GM18507 (cell line): ENCODE results near the gene SELENOV.
A peak's percentile ranks its signal among the peaks of the same experiment; 100 is the strongest.

Experiments
- DNase-seq: peaks from one replicate; pipeline ENCODE4 v3.0.0; 2011; ENCODE audit warnings: low read depth; ENCODE audit not compliant: insufficient read length; ENCODE audit errors: extremely low spot score
- FAIRE-seq: peaks from 2 replicates; lab custom pipeline; 2011; peaks lifted over from hg19 to GRCh38; lab: Jason Lieb, UNC

The SELENOV gene

DNA sequence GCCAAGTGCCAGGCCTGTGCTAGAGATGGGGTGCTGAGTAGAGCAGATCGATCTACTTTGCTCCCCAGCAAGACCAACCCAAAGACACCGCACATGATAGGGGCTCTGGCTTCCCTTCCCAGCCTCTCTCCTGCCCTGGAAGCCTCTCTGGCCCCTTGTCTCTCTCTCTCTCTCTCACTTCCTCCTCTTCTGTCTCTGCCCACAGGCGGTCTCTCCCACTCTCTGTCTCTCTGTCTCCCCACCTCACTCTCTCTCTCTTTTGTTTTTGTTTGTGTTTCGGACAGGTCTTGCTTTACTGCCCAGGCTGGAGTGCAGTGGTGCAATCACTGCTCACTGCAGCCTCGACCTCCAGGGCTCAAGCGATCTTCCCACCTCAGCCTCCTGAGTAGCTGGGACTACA is 1.3 kb downstream of the SELENOV start:
- no peak for DNase-seq
- FAIRE-seq, result no peak

DNA sequence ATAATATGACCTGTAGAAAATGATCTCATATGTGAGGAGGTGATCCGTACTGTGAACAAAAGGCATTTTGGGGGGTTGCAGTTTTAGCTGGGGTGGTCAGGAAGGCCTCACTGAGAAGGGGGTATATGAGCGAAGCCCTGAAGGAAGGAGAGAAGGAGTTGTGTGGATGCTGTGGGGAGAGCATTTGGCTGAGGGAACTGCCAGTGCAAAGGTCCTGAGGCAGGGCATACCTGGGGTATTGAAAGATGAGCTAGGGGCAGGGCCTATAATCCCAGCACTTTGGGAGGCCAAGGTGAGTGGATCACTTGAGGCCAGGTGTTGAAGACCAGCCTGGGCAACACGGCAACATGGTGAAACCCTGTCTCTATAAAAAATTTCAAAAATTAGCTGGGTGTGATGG is 2.5 kb downstream of the SELENOV start:
- DNase-seq (no peak), FAIRE-seq (no peak)

DNA sequence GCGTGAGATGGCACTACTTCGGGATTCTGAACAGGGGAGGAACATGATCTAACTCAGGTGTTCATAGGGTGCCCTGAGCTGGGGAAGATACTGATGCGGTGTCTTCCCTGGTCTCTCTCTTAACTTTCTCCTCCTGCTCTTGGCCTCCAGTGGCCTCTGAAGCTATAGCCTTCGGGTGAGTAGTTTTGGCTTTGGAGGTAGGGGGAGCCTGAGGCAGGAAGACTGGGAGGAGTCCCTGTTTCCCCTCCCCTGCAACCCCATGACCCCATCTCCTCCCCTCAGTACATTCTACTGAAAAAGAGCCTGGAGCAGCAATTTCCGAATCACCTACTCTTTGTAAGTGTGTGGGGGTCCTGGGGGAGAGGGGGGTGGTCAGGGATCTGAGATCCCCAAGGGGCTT is 3.5 kb downstream of the SELENOV start:
- DNase-seq (no peak), FAIRE-seq (no peak)

GRCh38 chr19:39518975-39519374 is 4.0 kb downstream of the SELENOV start:
- DNase-seq, result no peak
- FAIRE-seq, result no peak

DNA sequence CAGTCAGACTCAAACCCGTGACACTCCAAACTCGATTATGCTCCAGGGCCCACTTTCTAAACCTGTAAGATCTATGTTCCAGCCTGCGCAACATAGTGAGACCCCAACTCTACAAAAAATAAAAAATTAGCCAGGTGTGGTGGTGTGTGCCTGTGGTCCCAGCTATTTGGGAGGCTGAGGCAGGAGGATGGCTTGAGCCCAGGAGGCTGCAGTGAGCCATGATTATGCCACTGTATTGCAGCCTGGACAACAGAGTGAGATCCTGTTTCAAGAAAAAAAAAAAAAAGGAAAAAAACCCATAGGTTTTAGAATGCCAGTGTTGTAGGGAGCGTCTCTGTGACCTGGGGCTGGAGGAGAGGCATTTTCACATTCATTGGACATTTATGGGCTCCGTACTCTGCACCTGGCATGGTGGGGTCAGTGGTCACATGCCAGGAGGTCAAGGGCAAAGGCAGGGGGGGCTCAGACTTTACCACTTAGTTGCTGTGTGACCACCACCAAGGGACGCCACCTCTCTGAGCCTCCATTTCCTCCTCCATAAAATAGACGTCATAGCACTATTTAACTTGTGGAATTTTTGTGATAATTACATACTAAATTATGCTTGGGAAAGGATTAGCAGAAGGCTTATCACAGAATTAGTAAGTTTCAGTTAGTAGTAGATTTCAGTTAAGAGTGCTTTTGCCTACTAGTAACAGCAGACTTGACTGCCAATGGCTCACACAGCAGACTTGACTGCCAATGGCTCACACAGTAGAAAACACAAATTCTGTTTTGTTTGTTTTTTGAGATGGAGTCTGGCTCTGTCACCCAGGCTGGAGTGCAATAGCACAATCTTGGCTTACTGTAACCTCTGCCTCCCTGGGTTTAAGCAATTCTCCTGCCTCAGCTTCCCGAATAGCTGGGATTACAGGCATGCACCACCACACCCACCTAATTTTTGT is 5.9 kb downstream of the SELENOV start:
- DNase-seq (no peak), FAIRE-seq (no peak)

DNA sequence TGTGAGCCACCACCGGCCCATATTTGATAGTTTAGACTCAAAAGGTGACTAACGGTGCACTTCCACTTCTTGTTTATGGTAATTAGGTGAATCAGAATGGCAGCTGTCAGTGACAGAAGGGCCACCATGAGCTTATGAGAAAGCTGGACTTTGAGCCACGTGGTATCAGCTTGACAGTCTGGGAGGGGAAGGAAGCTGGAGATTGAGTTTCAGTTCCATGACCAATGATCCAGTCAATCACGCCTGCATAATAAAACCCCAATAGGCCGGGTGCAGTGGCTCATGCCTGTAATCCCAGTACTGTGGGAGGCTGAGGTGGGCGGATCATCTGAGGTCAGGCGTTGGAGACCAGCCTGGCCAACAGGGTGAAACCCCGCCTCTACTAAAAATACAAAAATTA is 9.6 kb downstream of the SELENOV start:
- DNase-seq (no peak), FAIRE-seq (no peak)

- FAIRE-seq (no peak), DNase-seq (no peak)
These were observed 10.3 kb downstream of the SELENOV start for GRCh38 chr19:39525205-39525604.

- DNase-seq (no peak), FAIRE-seq (no peak)
These were observed 16.9 kb downstream of the SELENOV start for GRCh38 chr19:39531834-39532232.

DNA sequence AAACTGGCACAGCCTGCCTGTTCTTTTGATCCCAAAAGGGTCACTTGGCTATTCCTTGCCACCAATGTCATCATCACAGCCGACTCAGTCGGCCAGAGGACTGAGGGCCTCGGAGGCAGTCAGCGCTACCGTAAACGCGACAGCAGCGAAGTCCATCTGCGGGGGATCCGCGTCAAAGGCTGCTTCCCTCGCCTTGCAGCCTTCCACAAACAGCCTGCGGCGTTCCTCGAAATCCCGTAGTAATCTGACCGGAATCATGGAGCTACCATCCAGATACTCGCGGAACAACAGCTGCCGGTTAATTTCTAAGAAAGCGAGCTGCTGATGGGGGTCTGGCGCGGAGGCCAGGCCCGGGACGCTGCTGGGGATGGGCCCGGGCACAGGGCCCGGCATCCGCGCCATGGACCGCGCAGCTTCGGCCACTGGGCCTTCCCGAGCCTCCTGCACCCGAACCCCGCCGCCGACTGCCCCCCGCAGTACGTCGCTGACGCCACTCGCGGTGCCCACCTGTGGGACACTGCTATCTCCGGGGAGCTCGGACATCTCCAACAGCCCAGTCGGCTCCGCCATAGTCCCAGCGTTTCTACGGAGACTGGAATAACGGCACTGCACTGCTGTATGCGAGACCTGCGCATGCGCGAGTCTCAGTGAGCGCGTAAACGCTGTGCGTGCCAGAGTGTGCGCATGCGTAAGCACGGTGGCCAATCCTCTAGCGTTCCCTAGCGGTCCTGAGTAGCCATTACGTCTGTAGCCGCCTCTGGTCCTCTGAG is 17.5 kb downstream of the SELENOV start, which contains the start of gene EID2B:
EID2B (minus strand) TSS at position 620 of the 770 bp plus-strand sequence; CDS start at position 570, 50 bp downstream.
- DNase-seq, result peak; percentile 89
- FAIRE-seq, result peak; percentile 94

- FAIRE-seq (no peak), DNase-seq (no peak)
These were observed 18.1 kb downstream of the SELENOV start for GRCh38 chr19:39533003-39533512.

- FAIRE-seq, result no peak
- no peak for DNase-seq
These were observed 18.9 kb downstream of the SELENOV start for GRCh38 chr19:39533791-39534190.

- FAIRE-seq (peak; percentile 44), DNase-seq (no peak)
These were observed 24.2 kb downstream of the SELENOV start for GRCh38 chr19:39539165-39539517.

- DNase-seq, result peak; percentile 89
- peak; percentile 98 for FAIRE-seq
These were observed 24.8 kb downstream of the SELENOV start, which contains the start of gene EID2 for GRCh38 chr19:39539518-39540332. Gene EID2, minus strand, starts transcription at chr19:39540161. Its CDS starts 82 bp downstream, at chr19:39540079.

GRCh38 chr19:39540333-39540673 is 25.4 kb downstream of the SELENOV start:
- no peak for FAIRE-seq

GRCh38 chr19:39542206-39542605 is 27.3 kb downstream of the SELENOV start:
- no peak for FAIRE-seq

More at GRCh38 chr19:39540333-39540673, 25.4 kb downstream of the SELENOV start:
- no peak for DNase-seq

GRCh38 chr19:39543477-39543857 is 28.5 kb downstream of the SELENOV start:
- DNase-seq (no peak), FAIRE-seq (no peak)

More at GRCh38 chr19:39542206-39542605, 27.3 kb downstream of the SELENOV start:
- no peak for DNase-seq

DNA sequence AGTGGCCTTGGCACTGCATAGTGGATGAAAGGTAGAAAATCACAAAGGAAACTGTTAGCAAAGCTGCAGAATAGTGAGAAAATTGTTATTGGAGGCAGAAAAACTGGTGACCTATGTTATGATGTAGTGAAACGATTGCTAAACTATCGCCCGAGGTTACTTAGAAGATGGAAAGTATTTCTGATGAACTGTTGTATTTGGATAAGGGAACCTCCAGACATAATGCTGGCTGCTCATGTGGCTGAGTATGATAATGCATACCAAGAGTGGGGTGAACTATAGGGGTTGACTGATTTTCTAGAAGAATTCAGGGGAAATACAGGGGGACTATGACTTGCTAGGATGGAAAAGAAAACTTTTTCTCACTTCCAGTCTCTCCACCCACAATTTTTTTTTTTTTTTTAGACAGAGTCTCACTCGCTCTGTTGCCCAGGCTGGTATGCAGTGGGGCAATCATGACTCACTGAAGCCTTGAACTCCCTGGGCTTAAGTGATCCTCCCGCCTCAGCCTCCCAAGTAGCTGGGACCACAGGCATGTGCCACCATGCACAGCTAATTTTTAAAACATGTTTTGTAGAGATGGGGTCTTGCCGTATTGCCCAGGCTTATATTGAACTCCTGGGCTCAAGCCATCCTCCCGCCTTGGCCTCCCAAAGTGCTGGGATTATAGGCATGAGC is 29.4 kb downstream of the SELENOV start:
- FAIRE-seq (no peak), DNase-seq (no peak)

GRCh38 chr19:39544911-39545310 is 30.0 kb downstream of the SELENOV start:
- FAIRE-seq (no peak), DNase-seq (no peak)

DNA sequence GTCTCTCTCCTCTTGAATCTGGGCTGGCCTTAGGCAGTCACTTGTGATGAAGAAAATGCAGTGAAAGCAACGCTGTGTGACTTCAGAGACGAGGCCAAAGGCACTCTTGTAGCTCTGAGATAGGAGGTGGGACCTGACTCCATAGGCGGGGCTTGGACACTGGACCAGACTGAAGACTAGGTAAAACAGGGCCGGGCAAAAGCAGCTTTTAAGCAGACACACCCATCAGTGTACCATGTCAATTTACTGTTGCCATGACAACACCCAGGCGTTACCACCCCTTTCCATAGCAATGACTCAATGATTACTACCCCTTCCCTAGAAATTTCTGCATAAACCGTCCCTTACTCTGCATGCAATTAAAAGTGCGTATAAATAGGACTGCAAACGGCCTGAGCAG is 31.7 kb downstream of the SELENOV start:
- no peak for FAIRE-seq

More for the DNA sequence above, 31.7 kb downstream of the SELENOV start:
- DNase-seq, result no peak
